ENCODE results near the gene CCNJ.
A peak's percentile ranks its signal among the peaks of the same experiment; 100 is the strongest.

The CCNJ gene

GRCh38 chr10:96056787-96057186 is 13.4 kb downstream of the CCNJ start:
- FAIRE-seq, result no peak

GRCh38 chr10:96061232-96061631 is 17.8 kb downstream of the CCNJ start:
- no peak for FAIRE-seq

GRCh38 chr10:96072674-96073073 is 29.3 kb downstream of the CCNJ start:
- FAIRE-seq, result no peak

GRCh38 chr10:96073722-96074121 is 30.3 kb downstream of the CCNJ start:
- FAIRE-seq, result no peak

- FAIRE-seq, result no peak
These were observed 31.4 kb downstream of the CCNJ start for GRCh38 chr10:96074776-96075175.

- no peak for FAIRE-seq
These were observed 32.6 kb downstream of the CCNJ start for GRCh38 chr10:96075977-96076376.

- no peak for FAIRE-seq
These were observed 33.8 kb downstream of the CCNJ start for GRCh38 chr10:96077156-96077555.

GRCh38 chr10:96082153-96082552 is 38.8 kb downstream of the CCNJ start:
- FAIRE-seq, result no peak

GRCh38 chr10:96082748-96083147 is 39.4 kb downstream of the CCNJ start:
- FAIRE-seq, result no peak

GRCh38 chr10:96089116-96089515 is 45.7 kb downstream of the CCNJ start:
- peak; percentile 46 for FAIRE-seq

GRCh38 chr10:96089670-96090462 is 46.5 kb downstream of the CCNJ start:
- peak; percentile 78 for FAIRE-seq

GRCh38 chr10:96090463-96090800 is 47.0 kb downstream of the CCNJ start:
- no peak for FAIRE-seq

GRCh38 chr10:96092999-96093767 is 49.8 kb downstream of the CCNJ start:
- FAIRE-seq, result no peak

- no peak for FAIRE-seq
These were observed 50.6 kb downstream of the CCNJ start for GRCh38 chr10:96093948-96094347.

- FAIRE-seq, result no peak
These were observed 53.6 kb downstream of the CCNJ start for GRCh38 chr10:96096958-96097357.

- no peak for FAIRE-seq
These were observed 54.5 kb downstream of the CCNJ start for GRCh38 chr10:96097865-96098264.

GRCh38 chr10:96107623-96108038 is 64.2 kb downstream of the CCNJ start:
- no peak for FAIRE-seq

All from endometrium (tissue), 2 donors.